Fibroblast of lung (primary cell): ENCODE results near the gene IL31RA. TPM values are rescaled to one million over a fixed set of nuclear protein-coding genes. Genes with fewer than 3 reads are reported as not detected.

Experiments used
- DNase-seq, 2 donors: peaks; one replicate each; pipeline versions ENCODE4 v3.0.0 to v3.0.0-alpha.2; 2010; ENCODE audit warnings: low read depth in 2 of 2
- H2AFZ ChIP-seq: 2 replicates; pipeline ENCODE4 v1.5.1; 2012; ENCODE audit warnings: low read length, control low read depth, inconsistent platforms
- H3K27ac ChIP-seq: 2 replicates; pipeline ENCODE4 v1.5.1; 2011; ENCODE audit warnings: low read length, control low read depth; ENCODE audit not compliant: insufficient read depth
- H3K27me3 ChIP-seq: 2 replicates; pipeline ENCODE4 v1.5.1; 2011; ENCODE audit warnings: mild to moderate bottlenecking, low read length; ENCODE audit not compliant: control insufficient read depth, insufficient read depth
- H3K36me3 ChIP-seq: 2 replicates; pipeline ENCODE4 v1.5.1; 2011; ENCODE audit warnings: low read length; ENCODE audit not compliant: control insufficient read depth, insufficient read depth
- H3K4me1 ChIP-seq: 2 replicates; pipeline ENCODE4 v1.5.1; 2011; ENCODE audit warnings: low read length; ENCODE audit not compliant: control insufficient read depth, insufficient read depth; ENCODE audit errors: extremely low read depth
- H3K4me2 ChIP-seq: 2 replicates; pipeline ENCODE4 v1.5.1; 2011; ENCODE audit warnings: low read length, control low read depth; ENCODE audit not compliant: insufficient read depth; ENCODE audit errors: extremely low read depth
- H3K4me3 ChIP-seq, 4 experiments: fragments of 200-600 bp in 1 of 4; sonication (generic) in 1 of 4; replicated peaks in 1 of 4; 2 replicates each; pipeline ENCODE4 v1.5.1; 2011 to 2016; ENCODE audit warnings: low read length in 4 of 4, low read depth in 3 of 4, mild to moderate bottlenecking in 3 of 4, control low read depth in 2 of 4, inconsistent platforms in 1 of 4, mixed read lengths in 1 of 4; ENCODE audit not compliant: insufficient read depth in 1 of 4; ENCODE audit errors: control extremely low read depth in 1 of 4
- H3K79me2 ChIP-seq: 2 replicates; pipeline ENCODE4 v1.5.1; 2012; ENCODE audit warnings: mild to moderate bottlenecking, low read length, inconsistent platforms; ENCODE audit not compliant: control insufficient read depth, insufficient read depth
- H3K9ac ChIP-seq: 2 replicates; pipeline ENCODE4 v1.5.1; 2011; ENCODE audit warnings: mild to moderate bottlenecking, low read length, control low read depth; ENCODE audit not compliant: insufficient read depth
- H3K9me3 ChIP-seq: 2 replicates; pipeline ENCODE4 v1.5.1; 2012; ENCODE audit warnings: low read depth, low read length; ENCODE audit not compliant: control insufficient read depth, insufficient read depth
- H4K20me1 ChIP-seq: 2 replicates; pipeline ENCODE4 v1.5.1; 2011; ENCODE audit warnings: low read length; ENCODE audit not compliant: control insufficient read depth, insufficient read depth; ENCODE audit errors: extremely low read depth
- EZH2 ChIP-seq: IDR thresholded peaks from 2 replicates; pipeline ENCODE4 v1.5.1; 2012; ENCODE audit warnings: low read length, control low read depth, mild to moderate bottlenecking; ENCODE audit errors: missing control alignments
- polyA plus RNA-seq, 2 donors: library from polyadenylated mRNA; depleted of rRNA in 1 of 2; stranded (reverse) in 1 of 2; unstranded in 1 of 2; fragments of >200 nt; gene quantifications; 2 replicates each; pipeline ENCODE4 v1.2.1, GENCODE V29; 2011 to 2012; ENCODE audit warnings: missing spikeins in 1 of 2
- total RNA-seq: library from RNA; depleted of rRNA; stranded (reverse); fragments of >200 nt; gene quantifications from 2 replicates; pipeline ENCODE4 v1.2.1, GENCODE V29; 2014
- TF ChIP-seq, protein P1 (sequence below), 2 donors: IDR thresholded peaks in 1 of 2; conservative IDR thresholded peaks in 1 of 2; 1 replicate in 1 of 2; 2 replicates in 1 of 2; pipeline ENCODE4 v1.5.1; 2011 to 2012; ENCODE audit warnings: low read length in 2 of 2, control low read depth in 1 of 2, inconsistent platforms in 1 of 2, low read depth in 1 of 2, mild to moderate bottlenecking in 1 of 2

Gene IL31RA
- total and polyA plus RNA-seq, 2 donors (not counting 1 experiment from before 2014, with no cell fraction given): 0.28 to 2.6 TPM

DNA sequence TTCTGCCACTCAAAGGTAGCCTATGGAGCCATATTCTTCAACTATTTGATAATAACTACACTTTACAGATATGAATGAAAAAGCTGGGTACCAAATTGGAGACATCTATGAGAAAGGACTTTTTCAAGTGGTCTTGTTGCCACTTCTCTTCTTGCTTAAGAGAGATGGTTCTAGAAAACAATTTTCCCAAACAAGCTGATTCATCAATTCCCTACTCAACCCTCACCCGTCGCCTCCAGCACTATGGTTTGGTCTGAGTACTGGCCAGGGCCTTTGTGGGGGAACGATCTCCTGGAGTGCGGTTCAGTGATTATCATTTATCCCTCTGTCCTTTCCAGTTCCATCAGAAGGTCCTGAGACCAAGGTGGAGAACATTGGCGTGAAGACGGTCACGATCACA lies 56.8 kb downstream of the IL31RA start:
- H3K27ac ChIP-seq: no peak overlapping the region
- no peaks in the 10 kb centered on the region for H4K20me1 ChIP-seq
- no peak for DNase-seq
- H3K36me3 ChIP-seq: no peaks in the 10 kb centered on the region
- no peaks in the 10 kb centered on the region for H3K27me3 ChIP-seq
- H3K4me3 ChIP-seq: no peak overlapping the region
- H3K79me2 ChIP-seq: no peaks in the 10 kb centered on the region
- no peaks in the 10 kb centered on the region for H3K9me3 ChIP-seq
- TF ChIP-seq EZH2: no peak
- TF ChIP-seq, protein P1, sequence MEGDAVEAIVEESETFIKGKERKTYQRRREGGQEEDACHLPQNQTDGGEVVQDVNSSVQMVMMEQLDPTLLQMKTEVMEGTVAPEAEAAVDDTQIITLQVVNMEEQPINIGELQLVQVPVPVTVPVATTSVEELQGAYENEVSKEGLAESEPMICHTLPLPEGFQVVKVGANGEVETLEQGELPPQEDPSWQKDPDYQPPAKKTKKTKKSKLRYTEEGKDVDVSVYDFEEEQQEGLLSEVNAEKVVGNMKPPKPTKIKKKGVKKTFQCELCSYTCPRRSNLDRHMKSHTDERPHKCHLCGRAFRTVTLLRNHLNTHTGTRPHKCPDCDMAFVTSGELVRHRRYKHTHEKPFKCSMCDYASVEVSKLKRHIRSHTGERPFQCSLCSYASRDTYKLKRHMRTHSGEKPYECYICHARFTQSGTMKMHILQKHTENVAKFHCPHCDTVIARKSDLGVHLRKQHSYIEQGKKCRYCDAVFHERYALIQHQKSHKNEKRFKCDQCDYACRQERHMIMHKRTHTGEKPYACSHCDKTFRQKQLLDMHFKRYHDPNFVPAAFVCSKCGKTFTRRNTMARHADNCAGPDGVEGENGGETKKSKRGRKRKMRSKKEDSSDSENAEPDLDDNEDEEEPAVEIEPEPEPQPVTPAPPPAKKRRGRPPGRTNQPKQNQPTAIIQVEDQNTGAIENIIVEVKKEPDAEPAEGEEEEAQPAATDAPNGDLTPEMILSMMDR (conservative IDR thresholded peaks at IDR 0.05 in 1 of 2, IDR thresholded peaks at IDR 0.05 in 1 of 2; ENCODE audit: low read depth in 1 of 2, low read length in 2 of 2): no peak
- H3K4me1 ChIP-seq: no peaks in the 10 kb centered on the region
- H3K4me2 ChIP-seq: no peak overlapping the region
- no peak overlapping the region for H3K9ac ChIP-seq
- no peak overlapping the region for H2AFZ ChIP-seq

DNA sequence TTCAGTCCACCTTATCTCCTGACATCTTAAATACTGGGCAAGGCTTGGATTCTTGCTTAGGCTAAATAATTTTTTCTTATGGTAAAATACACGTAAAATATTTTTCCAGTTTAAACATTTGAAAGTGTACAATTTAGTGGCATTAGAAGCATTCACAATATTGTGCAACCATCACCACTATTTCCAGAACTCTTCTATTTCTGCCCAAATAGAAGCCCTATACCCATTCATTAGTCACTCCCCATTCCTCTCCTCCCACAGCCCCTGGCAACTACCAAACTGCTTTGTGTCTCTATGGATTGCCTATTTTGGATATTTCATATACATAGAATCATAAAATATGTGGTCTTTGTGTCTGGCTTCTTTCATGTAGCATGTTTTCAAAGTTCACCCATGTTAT lies 57.6 kb downstream of the IL31RA start:
- Histone ChIP-seq H3K4me3 (no peak overlapping the region), H3K4me2 (no peak overlapping the region), H3K27me3 (no peaks in the 10 kb centered on the region), H3K4me1 (no peaks in the 10 kb centered on the region), H3K79me2 (no peaks in the 10 kb centered on the region), H3K9ac (no peak overlapping the region), H3K36me3 (no peaks in the 10 kb centered on the region), H4K20me1 (no peaks in the 10 kb centered on the region), H3K27ac (no peak overlapping the region), H3K9me3 (no peaks in the 10 kb centered on the region), H2AFZ (no peak overlapping the region)
- DNase-seq: no peak
- TF ChIP-seq EZH2: no peak

DNA sequence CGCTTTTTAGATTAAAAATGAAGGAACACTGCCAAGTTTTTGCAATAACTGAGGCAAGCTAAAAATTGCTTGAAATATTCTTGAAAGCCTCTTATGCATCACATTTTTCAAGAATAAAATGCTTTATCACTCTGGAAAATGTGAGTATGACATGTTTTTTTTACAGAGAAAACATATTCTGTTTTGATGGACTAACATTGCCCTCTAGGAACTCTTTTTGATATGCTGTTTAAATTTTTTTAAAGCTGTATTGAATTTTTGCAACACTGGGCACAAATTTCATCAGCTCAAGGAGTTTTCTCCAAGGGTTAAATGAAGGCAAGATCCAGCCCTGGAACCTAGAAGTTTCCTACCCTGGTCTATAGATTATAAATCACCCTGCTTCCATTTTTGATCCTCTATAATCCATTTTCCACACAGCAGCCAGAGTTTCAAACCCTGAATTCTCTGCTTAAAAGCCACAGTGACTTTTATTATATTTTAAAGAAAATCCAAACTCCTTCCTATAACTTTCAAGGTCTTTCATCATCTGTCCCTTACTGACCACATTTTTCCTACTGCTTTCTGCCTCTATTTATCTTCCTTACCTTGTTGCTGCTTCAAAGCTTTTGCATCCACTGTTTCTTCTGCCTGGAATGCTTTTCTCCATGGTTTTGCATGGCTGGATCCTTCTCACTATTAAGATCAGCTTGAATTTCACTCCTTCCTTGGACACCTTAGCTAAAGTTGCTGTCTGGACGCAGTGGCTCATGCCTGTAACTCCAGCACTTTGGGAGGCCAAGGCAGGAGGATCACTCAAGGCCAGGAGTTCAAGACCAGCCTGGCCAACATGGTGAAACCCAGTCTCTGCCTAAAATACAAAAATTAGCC lies 60.9 kb downstream of the IL31RA start:
- Histone ChIP-seq H3K27ac (no peak overlapping the region), H3K9ac (no peak overlapping the region)
- peak in 1 of 2 donors; percentile 84 for DNase-seq

More for the DNA sequence above, 60.9 kb downstream of the IL31RA start:
- Histone ChIP-seq H3K79me2 (no peaks in the 10 kb centered on the region), H3K27me3 (no peaks in the 10 kb centered on the region), H3K4me3 (no peak overlapping the region), H2AFZ (no peak overlapping the region), H3K4me1 (no peaks in the 10 kb centered on the region), H3K9me3 (no peaks in the 10 kb centered on the region), H4K20me1 (no peaks in the 10 kb centered on the region), H3K36me3 (no peaks in the 10 kb centered on the region), H3K4me2 (no peak overlapping the region)
- no peak for TF ChIP-seq EZH2
- TF ChIP-seq, protein P1 (conservative IDR thresholded peaks at IDR 0.05 in 1 of 2, IDR thresholded peaks at IDR 0.05 in 1 of 2; ENCODE audit: low read depth in 1 of 2, low read length in 2 of 2): peak in 1 of 2 donors; percentile 13
